IMR-90 (cell line): ENCODE measurements around the gene IGSF8.

ENCODE experiments used
- BHLHE40 ChIP-seq: fragments of 150-350 bp; IDR thresholded peaks from 2 replicates; pipeline ENCODE4 v1.6.1; 2016; ENCODE audit warnings: mild to moderate bottlenecking, low read depth, low read length
- CTCF ChIP-seq: conservative IDR thresholded peaks from 2 replicates; pipeline ENCODE4 v1.5.1; 2012; ENCODE audit warnings: mild to moderate bottlenecking, low read depth, low read length, improper control_type of control experiment
- FOS ChIP-seq: fragments of 150-350 bp; IDR thresholded peaks from 2 replicates; pipeline ENCODE4 v1.6.1; 2016; ENCODE audit warnings: low read depth, low read length
- MXI1 ChIP-seq: IDR thresholded peaks from 2 replicates; pipeline ENCODE4 v1.6.1; 2012; ENCODE audit warnings: low read depth, mild to moderate bottlenecking, low read length, moderate library complexity, borderline replicate concordance
- POLR2A ChIP-seq: IDR thresholded peaks from 2 replicates; pipeline ENCODE4 v1.6.1; 2012; ENCODE audit warnings: mild to moderate bottlenecking, low read depth, low read length
- SMC3 ChIP-seq: fragments of 150-350 bp; IDR thresholded peaks from 2 replicates; pipeline ENCODE4 v1.6.1; 2016; ENCODE audit warnings: low read depth, mild to moderate bottlenecking, antibody characterized with exemption, low read length, moderate library complexity

GRCh38 chr1:160109686-160110085 lies 11.3 kb upstream of the IGSF8 start:
- TF ChIP-seq CTCF (no peak), BHLHE40 (no peak), SMC3 (no peak), POLR2A (no peak), FOS (no peak), MXI1 (no peak)
